HG03097 (cell line): ENCODE data around the gene ZNF280D.

Experiments
- ATAC-seq: cut with Tn5 transposase; IDR thresholded peaks from one replicate; pipeline ENCODE4 v1.9.1; 2021; ENCODE audit not compliant: unreplicated experiment, low FRiP score

Gene ZNF280D

GRCh38 chr15:56754772-56755370 is 21.6 kb upstream of the ZNF280D start:
- no peak for ATAC-seq

GRCh38 chr15:56752986-56753385 is 19.7 kb upstream of the ZNF280D start:
- ATAC-seq: no peak

GRCh38 chr15:56749982-56750381 is 16.7 kb upstream of the ZNF280D start:
- no peak for ATAC-seq

GRCh38 chr15:56744701-56745683 is 11.7 kb upstream of the ZNF280D start:
- ATAC-seq: no peak

- ATAC-seq: no peak
Observed at GRCh38 chr15:56741541-56741940, 8.2 kb upstream of the ZNF280D start.

GRCh38 chr15:56739964-56740640 is 6.8 kb upstream of the ZNF280D start:
- no peak for ATAC-seq

- no peak for ATAC-seq
Observed at GRCh38 chr15:56739474-56739873, 6.2 kb upstream of the ZNF280D start.

GRCh38 chr15:56737791-56738190 is 4.5 kb upstream of the ZNF280D start:
- no peak for ATAC-seq

- ATAC-seq: no peak
Observed at GRCh38 chr15:56736881-56737707, 3.8 kb upstream of the ZNF280D start.

GRCh38 chr15:56736308-56736707 is 3.0 kb upstream of the ZNF280D start:
- no peak for ATAC-seq

GRCh38 chr15:56735589-56735988 is 2.3 kb upstream of the ZNF280D start:
- no peak for ATAC-seq

GRCh38 chr15:56734013-56734635 is 815 bp upstream of the ZNF280D start:
- no peak for ATAC-seq

- ATAC-seq: no peak
Observed at GRCh38 chr15:56732886-56733135, 498 bp downstream of the ZNF280D start.

GRCh38 chr15:56732135-56732885 is 999 bp downstream of the ZNF280D start:
- ATAC-seq: no peak

- ATAC-seq: no peak
Observed at GRCh38 chr15:56731548-56731947, 1.8 kb downstream of the ZNF280D start.

- ATAC-seq: no peak
Observed at GRCh38 chr15:56729561-56729960, 3.7 kb downstream of the ZNF280D start.

- ATAC-seq: no peak
Observed at GRCh38 chr15:56725386-56725785, 7.9 kb downstream of the ZNF280D start.

- no peak for ATAC-seq
Observed at GRCh38 chr15:56724232-56724631, 9.1 kb downstream of the ZNF280D start.

- no peak for ATAC-seq
Observed at GRCh38 chr15:56723787-56724186, 9.5 kb downstream of the ZNF280D start.
